ENCODE results near the gene TSC2.
"Not testable (repeated sequence)": the region's sequence is repeated elsewhere in the genome, so short reads cannot be mapped to it uniquely, and the experiment has no call there.

DNA sequence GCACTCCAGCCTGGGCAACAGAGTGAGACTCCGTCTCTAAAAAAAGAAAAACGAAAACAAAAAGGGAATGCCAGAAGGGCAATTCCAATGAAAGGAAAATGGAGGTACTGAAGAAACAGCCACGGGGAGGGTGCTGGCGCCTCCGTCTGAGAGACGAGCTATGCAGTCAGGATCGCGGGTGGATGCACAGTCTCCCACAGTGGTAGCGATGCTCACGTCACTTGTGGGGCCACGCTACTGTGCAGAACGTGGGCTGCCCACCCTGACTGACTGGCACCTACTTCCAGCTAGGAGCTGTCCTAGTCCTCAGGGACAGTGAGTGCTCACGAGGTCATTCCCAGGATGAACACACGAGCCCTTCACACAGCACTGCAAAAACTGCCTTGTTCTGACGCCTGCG is 53.8 kb downstream of the TSC2 start:
- TF ChIP-seq, protein P1, sequence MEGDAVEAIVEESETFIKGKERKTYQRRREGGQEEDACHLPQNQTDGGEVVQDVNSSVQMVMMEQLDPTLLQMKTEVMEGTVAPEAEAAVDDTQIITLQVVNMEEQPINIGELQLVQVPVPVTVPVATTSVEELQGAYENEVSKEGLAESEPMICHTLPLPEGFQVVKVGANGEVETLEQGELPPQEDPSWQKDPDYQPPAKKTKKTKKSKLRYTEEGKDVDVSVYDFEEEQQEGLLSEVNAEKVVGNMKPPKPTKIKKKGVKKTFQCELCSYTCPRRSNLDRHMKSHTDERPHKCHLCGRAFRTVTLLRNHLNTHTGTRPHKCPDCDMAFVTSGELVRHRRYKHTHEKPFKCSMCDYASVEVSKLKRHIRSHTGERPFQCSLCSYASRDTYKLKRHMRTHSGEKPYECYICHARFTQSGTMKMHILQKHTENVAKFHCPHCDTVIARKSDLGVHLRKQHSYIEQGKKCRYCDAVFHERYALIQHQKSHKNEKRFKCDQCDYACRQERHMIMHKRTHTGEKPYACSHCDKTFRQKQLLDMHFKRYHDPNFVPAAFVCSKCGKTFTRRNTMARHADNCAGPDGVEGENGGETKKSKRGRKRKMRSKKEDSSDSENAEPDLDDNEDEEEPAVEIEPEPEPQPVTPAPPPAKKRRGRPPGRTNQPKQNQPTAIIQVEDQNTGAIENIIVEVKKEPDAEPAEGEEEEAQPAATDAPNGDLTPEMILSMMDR (IDR thresholded peaks at IDR 0.05 in 2 of 3, conservative IDR thresholded peaks at IDR 0.05 in 1 of 3; ENCODE audit: insufficient read depth in 2 of 3, low read depth in 1 of 3, low read length in 3 of 3) = not testable (repeated sequence)
- not testable (repeated sequence) for TF ChIP-seq BRCA1 (IDR thresholded peaks at IDR 0.05); BRCA1 (CRISPR knock-in tag; IDR thresholded peaks at IDR 0.05); ZNF41 (CRISPR knock-in tag; conservative IDR thresholded peaks at IDR 0.05); POLR2A (conservative IDR thresholded peaks at IDR 0.05); ZNF76 (CRISPR knock-in tag; IDR thresholded peaks at IDR 0.05; ENCODE audit: borderline replicate concordance); GTF3C2 (IDR thresholded peaks at IDR 0.05; ENCODE audit: borderline replicate concordance, extremely low read depth, insufficient read length)

Measured in K562 (cell line).